Ishikawa (cell line): ENCODE results near the gene LPP.

Source experiments
- CEBPB ChIP-seq: IDR thresholded peaks from 2 replicates; pipeline ENCODE4 v1.6.1; 2012
- CREB1 ChIP-seq: IDR thresholded peaks from 2 replicates; pipeline ENCODE4 v1.6.1; 2012; ENCODE audit warnings: low read depth
- EP300 ChIP-seq: IDR thresholded peaks from 2 replicates; pipeline ENCODE4 v1.6.1; 2012; ENCODE audit warnings: borderline replicate concordance
- FOXM1 ChIP-seq: IDR thresholded peaks from 2 replicates; pipeline ENCODE4 v1.6.1; 2012; ENCODE audit warnings: low read depth, borderline replicate concordance
- NFIC ChIP-seq: IDR thresholded peaks from 2 replicates; pipeline ENCODE4 v1.6.1; 2012
- RAD21 ChIP-seq: IDR thresholded peaks from 2 replicates; pipeline ENCODE4 v1.6.1; 2012; ENCODE audit warnings: low read depth
- REST ChIP-seq: IDR thresholded peaks from 2 replicates; pipeline ENCODE4 v1.6.1; 2012; ENCODE audit warnings: low read depth, mild to moderate bottlenecking
- TAF1 ChIP-seq: IDR thresholded peaks from 2 replicates; pipeline ENCODE4 v1.6.1; 2012; ENCODE audit warnings: low read depth, mild to moderate bottlenecking
- TEAD4 ChIP-seq: IDR thresholded peaks from 2 replicates; pipeline ENCODE4 v1.6.1; 2012
- USF1 ChIP-seq: IDR thresholded peaks from 2 replicates; pipeline ENCODE4 v1.6.1; 2012
- YY1 ChIP-seq: IDR thresholded peaks from 2 replicates; pipeline ENCODE4 v1.6.1; 2012; ENCODE audit warnings: low read depth
- ZBTB7A ChIP-seq: IDR thresholded peaks from 2 replicates; pipeline ENCODE4 v1.6.1; 2012; ENCODE audit warnings: low read depth
- TF ChIP-seq, protein P1 (sequence below): IDR thresholded peaks from 2 replicates; pipeline ENCODE4 v1.6.1; 2012

- no peak for TF ChIP-seq REST
- TF ChIP-seq, protein P1, sequence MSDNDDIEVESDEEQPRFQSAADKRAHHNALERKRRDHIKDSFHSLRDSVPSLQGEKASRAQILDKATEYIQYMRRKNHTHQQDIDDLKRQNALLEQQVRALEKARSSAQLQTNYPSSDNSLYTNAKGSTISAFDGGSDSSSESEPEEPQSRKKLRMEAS, result no peak
- TF ChIP-seq TAF1, result no peak
- no peak for TF ChIP-seq CEBPB
- TF ChIP-seq USF1, result no peak
- no peak for TF ChIP-seq NFIC
- no peak for TF ChIP-seq EP300
- TF ChIP-seq YY1, result no peak
- no peak for TF ChIP-seq FOXM1
- TF ChIP-seq TEAD4, result no peak
- no peak for TF ChIP-seq CREB1
- no peak for TF ChIP-seq ZBTB7A
- TF ChIP-seq RAD21, result no peak
Measured at GRCh38 chr3:188465311-188465710, 311.4 kb downstream of the LPP start.
